OCI-LY3 (cell line): ENCODE measurements around the gene TSGA10IP.

ENCODE experiments used
- H2AFZ ChIP-seq: fragments of 200-600, 300-600 bp; shearing (Covaris generic); 2 replicates; pipeline ENCODE4 v1.6.0; 2014; ENCODE audit warnings: antibody characterized with exemption, low read depth, low read length
- H3K27ac ChIP-seq: fragments of 200-600, 300-600 bp; sonication (generic); 2 replicates; pipeline ENCODE4 v1.5.1; 2014; ENCODE audit warnings: mild to moderate bottlenecking, low read length, moderate library complexity, mixed read lengths
- H3K27me3 ChIP-seq: fragments of 200-600, 300-600 bp; sonication (generic); 2 replicates; pipeline ENCODE4 v1.6.1; 2014; ENCODE audit warnings: low read depth, low read length, mixed read lengths
- H3K36me3 ChIP-seq: fragments of 200-600, 300-600 bp; sonication (generic); replicated peaks from 2 replicates; pipeline ENCODE3; 2014; ENCODE audit warnings: low read depth, low read length, mixed read lengths
- H3K4me1 ChIP-seq: fragments of 300-600, 200-600 bp; sonication (generic); 2 replicates; pipeline ENCODE4 v1.6.1; 2014; ENCODE audit warnings: low read length, mixed read lengths
- H3K4me2 ChIP-seq: fragments of 200-600, 300-600 bp; sonication (generic); 2 replicates; pipeline ENCODE4 v1.6.1; 2014; ENCODE audit warnings: low read length, mixed read lengths
- H3K4me3 ChIP-seq: fragments of 300-600, 200-600 bp; sonication (generic); 2 replicates; pipeline ENCODE4 v1.5.1; 2014; ENCODE audit warnings: antibody characterized with exemption, mild to moderate bottlenecking, low read length, moderate library complexity
- H3K79me2 ChIP-seq: fragments of 300-600, 200-600 bp; shearing (Covaris generic); 2 replicates; pipeline ENCODE4 v1.6.1; 2014; ENCODE audit warnings: mild to moderate bottlenecking, low read length, mixed read lengths
- H3K9ac ChIP-seq: fragments of 300-600, 200-600 bp; shearing (Covaris generic); 2 replicates; pipeline ENCODE4 v1.6.0; 2014; ENCODE audit warnings: mild to moderate bottlenecking, low read length, moderate library complexity
- H3K9me3 ChIP-seq: fragments of 200-600, 300-600 bp; shearing (Covaris generic); 2 replicates; pipeline ENCODE4 v1.6.1; 2014; ENCODE audit warnings: low read length, mixed read lengths; ENCODE audit not compliant: insufficient read depth
- H4K20me1 ChIP-seq: fragments of 200-600, 300-600 bp; sonication (generic); 2 replicates; pipeline ENCODE4 v1.6.1; 2016; ENCODE audit warnings: low read length, mixed read lengths; ENCODE audit not compliant: insufficient read depth
- EZH2phosphoT487 ChIP-seq: fragments of 200-600 bp; shearing (Covaris generic); IDR thresholded peaks from 2 replicates; pipeline ENCODE4 v1.6.1; 2018; ENCODE audit warnings: antibody characterized with exemption, mixed run types, low read depth
- TF ChIP-seq, protein P1 (sequence below): fragments of 200-600, 300-600 bp; sonication (generic); IDR thresholded peaks from 2 replicates; pipeline ENCODE4 v1.5.1; 2014; ENCODE audit warnings: antibody characterized with exemption, low read length, low read depth

TSGA10IP gene

DNA sequence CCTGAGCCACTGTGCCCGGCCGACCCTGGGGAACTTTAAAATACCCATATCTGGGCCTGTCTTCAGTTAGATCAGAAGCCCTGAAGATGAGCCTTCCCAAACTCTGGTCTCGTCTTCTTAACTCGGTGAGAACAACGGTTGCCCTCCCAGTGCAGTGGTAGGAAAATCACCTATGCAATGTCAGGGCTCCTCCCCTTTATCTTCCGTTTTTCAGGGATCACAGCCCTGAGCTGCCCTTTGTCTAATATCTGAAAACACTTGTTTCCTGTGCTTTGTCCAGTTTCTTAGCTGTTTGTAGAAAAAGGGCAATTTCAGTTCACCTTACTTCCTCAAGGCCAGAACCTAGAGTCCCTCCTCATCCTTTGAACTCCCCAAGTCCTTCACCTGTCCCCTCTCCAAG, 16.6 kb upstream of the TSGA10IP start:
- Histone ChIP-seq H4K20me1 (no peaks in the 10 kb centered on the region), H3K9me3 (no peaks in the 10 kb centered on the region), H3K4me3 (peak overlapping the region; percentile 71), H3K4me2 (peak overlapping the region; percentile 84), H3K4me1 (peaks cover 32% of the 10 kb centered on the region), H3K27ac (peak overlapping the region; percentile 73), H3K36me3 (no peaks in the 10 kb centered on the region), H3K27me3 (no peaks in the 10 kb centered on the region), H3K9ac (peak overlapping the region; percentile 68; the same call in 1 of the 2 replicates), H2AFZ (no peak overlapping the region), H3K79me2 (no peaks in the 10 kb centered on the region)
- TF ChIP-seq, protein P1, sequence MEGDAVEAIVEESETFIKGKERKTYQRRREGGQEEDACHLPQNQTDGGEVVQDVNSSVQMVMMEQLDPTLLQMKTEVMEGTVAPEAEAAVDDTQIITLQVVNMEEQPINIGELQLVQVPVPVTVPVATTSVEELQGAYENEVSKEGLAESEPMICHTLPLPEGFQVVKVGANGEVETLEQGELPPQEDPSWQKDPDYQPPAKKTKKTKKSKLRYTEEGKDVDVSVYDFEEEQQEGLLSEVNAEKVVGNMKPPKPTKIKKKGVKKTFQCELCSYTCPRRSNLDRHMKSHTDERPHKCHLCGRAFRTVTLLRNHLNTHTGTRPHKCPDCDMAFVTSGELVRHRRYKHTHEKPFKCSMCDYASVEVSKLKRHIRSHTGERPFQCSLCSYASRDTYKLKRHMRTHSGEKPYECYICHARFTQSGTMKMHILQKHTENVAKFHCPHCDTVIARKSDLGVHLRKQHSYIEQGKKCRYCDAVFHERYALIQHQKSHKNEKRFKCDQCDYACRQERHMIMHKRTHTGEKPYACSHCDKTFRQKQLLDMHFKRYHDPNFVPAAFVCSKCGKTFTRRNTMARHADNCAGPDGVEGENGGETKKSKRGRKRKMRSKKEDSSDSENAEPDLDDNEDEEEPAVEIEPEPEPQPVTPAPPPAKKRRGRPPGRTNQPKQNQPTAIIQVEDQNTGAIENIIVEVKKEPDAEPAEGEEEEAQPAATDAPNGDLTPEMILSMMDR: no peak
- TF ChIP-seq EZH2phosphoT487: no peak

DNA sequence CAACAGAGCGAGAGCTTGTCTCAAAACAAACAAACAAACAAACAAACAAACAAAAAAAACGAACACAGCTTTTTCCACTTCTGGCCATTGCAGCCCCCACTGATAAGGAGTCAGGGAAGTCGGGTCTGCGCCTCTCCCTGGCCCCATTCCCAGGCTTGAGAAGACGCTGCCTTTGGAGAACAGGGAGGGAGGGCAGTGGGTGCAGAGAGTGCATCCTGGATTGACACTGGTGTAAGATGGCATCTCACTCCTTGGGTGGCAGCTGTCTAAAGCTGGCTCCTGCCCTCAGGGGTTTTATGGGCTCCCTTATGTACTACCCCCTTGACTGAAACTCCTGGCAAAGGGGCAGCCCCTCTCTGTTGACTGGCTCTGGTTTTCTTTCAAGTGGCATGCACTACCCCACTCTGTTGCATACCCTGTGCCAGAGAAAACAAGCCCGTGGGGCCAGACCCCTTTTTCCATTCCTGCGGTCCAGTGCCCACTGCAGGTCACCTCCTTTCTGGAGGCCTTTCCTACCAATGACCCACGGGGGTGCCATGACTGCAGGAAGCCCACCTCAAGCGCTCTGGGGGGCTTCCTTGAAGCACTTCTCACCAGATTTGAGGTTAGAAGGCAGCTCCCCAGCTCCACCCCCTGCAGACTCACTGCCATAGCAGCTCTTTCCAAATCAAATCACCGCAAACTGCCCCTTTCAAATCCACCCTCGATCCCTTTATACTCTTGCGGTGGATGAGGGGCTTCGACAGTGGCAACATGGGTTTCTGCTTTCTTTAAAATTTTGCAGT, 13.3 kb upstream of the TSGA10IP start:
- Histone ChIP-seq H3K36me3 (no peaks in the 10 kb centered on the region), H3K27me3 (no peaks in the 10 kb centered on the region), H4K20me1 (no peaks in the 10 kb centered on the region), H3K4me2 (peak overlapping the region; percentile 19; the same call in 1 of the 2 replicates), H3K79me2 (no peaks in the 10 kb centered on the region), H3K9me3 (no peaks in the 10 kb centered on the region), H3K4me3 (no peak overlapping the region), H3K9ac (no peak overlapping the region), H3K27ac (no peak overlapping the region), H2AFZ (peak overlapping the region; percentile 63), H3K4me1 (peaks cover 41% of the 10 kb centered on the region)
- TF ChIP-seq, protein P1: peak; percentile 36
- TF ChIP-seq EZH2phosphoT487: no peak

DNA sequence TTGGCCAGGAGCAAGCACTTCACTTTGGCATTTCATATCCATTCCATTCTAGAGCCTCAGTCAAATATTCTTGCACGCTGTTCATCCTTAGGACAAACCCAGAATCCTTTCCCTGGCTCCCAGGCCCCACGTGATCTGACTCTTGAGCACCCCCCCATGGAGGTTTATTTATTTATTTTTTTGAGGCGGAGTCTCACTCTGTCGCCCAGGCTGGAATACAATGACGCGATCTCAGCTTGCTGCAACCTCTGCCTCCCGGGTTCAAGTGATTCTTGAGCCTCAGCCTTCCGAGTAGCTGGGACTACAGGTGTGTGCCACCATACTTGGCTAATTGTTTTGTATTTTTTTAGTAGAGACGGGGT, 12.7 kb upstream of the TSGA10IP start:
- Histone ChIP-seq H3K9ac (no peak overlapping the region), H3K9me3 (no peaks in the 10 kb centered on the region), H2AFZ (peak overlapping the region; percentile 63; the same call in 1 of the 2 replicates), H3K4me3 (no peak overlapping the region), H3K36me3 (no peaks in the 10 kb centered on the region), H3K4me2 (0 out of 2 replicates have a peak overlapping the region, but pooled peaks have one; percentile 19), H4K20me1 (no peaks in the 10 kb centered on the region), H3K79me2 (no peaks in the 10 kb centered on the region), H3K27ac (no peak overlapping the region), H3K27me3 (no peaks in the 10 kb centered on the region), H3K4me1 (peaks cover 41% of the 10 kb centered on the region)
- TF ChIP-seq EZH2phosphoT487: no peak
- TF ChIP-seq, protein P1: no peak; the same call in 1 of the 2 replicates

DNA sequence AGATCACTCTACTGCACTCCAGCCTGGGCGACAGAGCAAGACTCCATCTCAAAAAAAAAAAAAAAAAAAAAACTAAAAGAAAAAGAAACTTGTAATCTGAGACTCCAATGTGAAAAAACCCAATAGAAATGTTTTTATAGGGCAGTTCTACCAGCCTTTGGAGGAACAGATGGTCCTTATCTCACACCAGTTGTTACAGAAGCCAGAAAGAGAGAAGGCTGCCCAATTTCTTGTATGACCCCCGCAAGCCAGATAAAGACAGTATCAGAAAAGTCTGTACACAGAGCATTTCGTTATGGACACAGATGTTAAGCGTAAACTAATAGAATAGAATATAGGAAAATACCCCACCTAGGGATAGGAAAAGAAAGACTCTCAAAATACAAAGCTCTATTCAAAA, 11.3 kb upstream of the TSGA10IP start:
- Histone ChIP-seq H2AFZ (no peak overlapping the region), H3K9ac (no peak overlapping the region), H3K36me3 (no peaks in the 10 kb centered on the region), H3K4me3 (no peak overlapping the region), H3K27ac (no peak overlapping the region), H3K4me1 (peaks cover 31% of the 10 kb centered on the region), H3K4me2 (no peak overlapping the region), H3K79me2 (no peaks in the 10 kb centered on the region), H3K9me3 (no peaks in the 10 kb centered on the region), H3K27me3 (no peaks in the 10 kb centered on the region), H4K20me1 (no peaks in the 10 kb centered on the region)
- no peak for TF ChIP-seq EZH2phosphoT487
- TF ChIP-seq, protein P1: no peak
